SK-N-SH treated with all-trans-retinoic acid at 6 μM for 48 hours (cell line): ENCODE measurements around the gene ARHGAP8.
A peak's percentile ranks its signal among the peaks of the same experiment; 100 is the strongest.

Source experiments
- ATAC-seq: fragments of 200-7000 bp; cut with Tn5 transposase; 3 replicates; pipeline ENCODE4 v1.9.1; 2020; ENCODE audit warnings: mild to moderate bottlenecking, moderate library complexity
- BACH2 ChIP-seq: fragments of 250-450 bp; sonication (Bioruptor Pico); IDR thresholded peaks from 2 replicates; pipeline ENCODE4 v1.9.0; 2021; ENCODE audit warnings: mild to moderate bottlenecking, borderline replicate concordance
- CREB5 ChIP-seq: fragments of 250-450 bp; sonication (Bioruptor Pico); IDR thresholded peaks from 2 replicates; pipeline ENCODE4 v1.5.1; 2020; ENCODE audit warnings: low read depth, mild to moderate bottlenecking, moderate library complexity
- CSRNP3 ChIP-seq: fragments of 250-450 bp; sonication (Bioruptor Pico); IDR thresholded peaks from 2 replicates; pipeline ENCODE4 v1.5.1; 2021; ENCODE audit warnings: mild to moderate bottlenecking, moderate library complexity
- ESRRG ChIP-seq: fragments of 250-450 bp; sonication (Bioruptor Pico); IDR thresholded peaks from 2 replicates; pipeline ENCODE4 v1.6.1; 2021; ENCODE audit warnings: mild to moderate bottlenecking
- GLIS3 ChIP-seq: fragments of 250-450 bp; sonication (Bioruptor Pico); IDR thresholded peaks from 2 replicates; pipeline ENCODE4 v1.5.0; 2020; ENCODE audit warnings: mild to moderate bottlenecking, moderate library complexity
- PATZ1 ChIP-seq: fragments of 250-450 bp; sonication (Bioruptor Pico); IDR thresholded peaks from 2 replicates; pipeline ENCODE4 v1.8.0; 2020; ENCODE audit warnings: mild to moderate bottlenecking, moderate library complexity, borderline replicate concordance
- POU6F1 ChIP-seq: fragments of 250-450 bp; sonication (Bioruptor Pico); IDR thresholded peaks from 2 replicates; pipeline ENCODE4 v1.8.0; 2021; ENCODE audit warnings: low read depth, mild to moderate bottlenecking, moderate library complexity, borderline replicate concordance
- PPARA ChIP-seq: fragments of 250-450 bp; sonication (Bioruptor Pico); IDR thresholded peaks from 2 replicates; pipeline ENCODE4 v1.5.0; 2020; ENCODE audit warnings: mild to moderate bottlenecking, borderline replicate concordance
- SNAI2 ChIP-seq: fragments of 250-450 bp; sonication (Bioruptor Pico); IDR thresholded peaks from 2 replicates; pipeline ENCODE4 v1.5.0; 2020; ENCODE audit warnings: mild to moderate bottlenecking, moderate library complexity
- TCF4 ChIP-seq: fragments of 250-450 bp; sonication (Bioruptor Pico); IDR thresholded peaks from 2 replicates; pipeline ENCODE4 v1.8.0; 2021; ENCODE audit warnings: mild to moderate bottlenecking, moderate library complexity, borderline replicate concordance
- TOX ChIP-seq: fragments of 250-450 bp; sonication (Bioruptor Pico); IDR thresholded peaks from 2 replicates; pipeline ENCODE4 v1.8.0; 2021; ENCODE audit warnings: mild to moderate bottlenecking, moderate library complexity, borderline replicate concordance
- TSHZ2 ChIP-seq: fragments of 250-450 bp; sonication (Bioruptor Pico); IDR thresholded peaks from 2 replicates; pipeline ENCODE4 v1.5.0; 2020; ENCODE audit warnings: mild to moderate bottlenecking, moderate library complexity
- ZC3H10 ChIP-seq: fragments of 250-450 bp; sonication (Bioruptor Pico); IDR thresholded peaks from 2 replicates; pipeline ENCODE4 v1.5.1; 2021; ENCODE audit warnings: mild to moderate bottlenecking, moderate library complexity
- ZFP3 ChIP-seq: fragments of 250-450 bp; sonication (Bioruptor Pico); IDR thresholded peaks from 2 replicates; pipeline ENCODE4 v1.5.0; 2020; ENCODE audit warnings: mild to moderate bottlenecking, moderate library complexity
- ZFP30 ChIP-seq: fragments of 450-650 bp; formaldehyde crosslinking; IDR thresholded peaks from 2 replicates; pipeline ENCODE4 v1.5.0; 2022; ENCODE audit warnings: mild to moderate bottlenecking, moderate library complexity
- ZNF565 ChIP-seq: fragments of 450-650 bp; formaldehyde crosslinking; conservative IDR thresholded peaks from 2 replicates; pipeline ENCODE4 v1.5.0; 2020; ENCODE audit warnings: low read depth, mild to moderate bottlenecking, moderate library complexity
- ZNF8 ChIP-seq: fragments of 450-650 bp; formaldehyde crosslinking; IDR thresholded peaks from 2 replicates; pipeline ENCODE4 v1.5.0; 2020; ENCODE audit warnings: mild to moderate bottlenecking, moderate library complexity

ARHGAP8 gene

GRCh38 chr22:44824271-44824670 lies 71.9 kb downstream of the ARHGAP8 start:
- no peak for TF ChIP-seq BACH2 (CRISPR knock-in tag)
- TF ChIP-seq PATZ1 (CRISPR knock-in tag), result no peak
- TF ChIP-seq POU6F1 (CRISPR knock-in tag), result no peak
- no peak for ATAC-seq

GRCh38 chr22:44825310-44826150 lies 73.2 kb downstream of the ARHGAP8 start:
- ATAC-seq, result no peak
- no peak for TF ChIP-seq CSRNP3

- no peak; the same call in 2 of the 3 replicates for ATAC-seq
- no peak for TF ChIP-seq PPARA (CRISPR knock-in tag)
- no peak for TF ChIP-seq ZFP3 (CRISPR knock-in tag)
- TF ChIP-seq CREB5, result no peak
- TF ChIP-seq CSRNP3, result no peak
- no peak for TF ChIP-seq TOX
- no peak for TF ChIP-seq SNAI2 (CRISPR knock-in tag)
- TF ChIP-seq ZNF8 (CRISPR knock-in tag), result no peak
- TF ChIP-seq ZNF565 (CRISPR knock-in tag), result no peak
- TF ChIP-seq ESRRG, result no peak
- TF ChIP-seq ZFP30 (CRISPR knock-in tag), result no peak
- TF ChIP-seq BACH2 (CRISPR knock-in tag), result no peak
- TF ChIP-seq GLIS3 (CRISPR knock-in tag), result no peak
Measured at GRCh38 chr22:44827666-44828190, 75.4 kb downstream of the ARHGAP8 start.

GRCh38 chr22:44828193-44828592 lies 75.8 kb downstream of the ARHGAP8 start:
- no peak for TF ChIP-seq ZNF8 (CRISPR knock-in tag)
- TF ChIP-seq TSHZ2 (CRISPR knock-in tag), result no peak
- TF ChIP-seq ZNF565 (CRISPR knock-in tag), result no peak
- TF ChIP-seq ZC3H10 (CRISPR knock-in tag), result no peak
- no peak for TF ChIP-seq TCF4 (CRISPR knock-in tag)
- peak; percentile 72; the same call in 2 of the 3 replicates for ATAC-seq
